ENCODE measurements around the gene PCDHA9. TPM values are rescaled to one million over a fixed set of nuclear protein-coding genes. Genes with fewer than 3 reads are reported as not detected.
A peak's percentile ranks its signal among the peaks of the same experiment; 100 is the strongest.
"Not testable (repeated sequence)": the region's sequence is repeated elsewhere in the genome, so short reads cannot be mapped to it uniquely, and the experiment has no call there.

Gene PCDHA9, protein sequence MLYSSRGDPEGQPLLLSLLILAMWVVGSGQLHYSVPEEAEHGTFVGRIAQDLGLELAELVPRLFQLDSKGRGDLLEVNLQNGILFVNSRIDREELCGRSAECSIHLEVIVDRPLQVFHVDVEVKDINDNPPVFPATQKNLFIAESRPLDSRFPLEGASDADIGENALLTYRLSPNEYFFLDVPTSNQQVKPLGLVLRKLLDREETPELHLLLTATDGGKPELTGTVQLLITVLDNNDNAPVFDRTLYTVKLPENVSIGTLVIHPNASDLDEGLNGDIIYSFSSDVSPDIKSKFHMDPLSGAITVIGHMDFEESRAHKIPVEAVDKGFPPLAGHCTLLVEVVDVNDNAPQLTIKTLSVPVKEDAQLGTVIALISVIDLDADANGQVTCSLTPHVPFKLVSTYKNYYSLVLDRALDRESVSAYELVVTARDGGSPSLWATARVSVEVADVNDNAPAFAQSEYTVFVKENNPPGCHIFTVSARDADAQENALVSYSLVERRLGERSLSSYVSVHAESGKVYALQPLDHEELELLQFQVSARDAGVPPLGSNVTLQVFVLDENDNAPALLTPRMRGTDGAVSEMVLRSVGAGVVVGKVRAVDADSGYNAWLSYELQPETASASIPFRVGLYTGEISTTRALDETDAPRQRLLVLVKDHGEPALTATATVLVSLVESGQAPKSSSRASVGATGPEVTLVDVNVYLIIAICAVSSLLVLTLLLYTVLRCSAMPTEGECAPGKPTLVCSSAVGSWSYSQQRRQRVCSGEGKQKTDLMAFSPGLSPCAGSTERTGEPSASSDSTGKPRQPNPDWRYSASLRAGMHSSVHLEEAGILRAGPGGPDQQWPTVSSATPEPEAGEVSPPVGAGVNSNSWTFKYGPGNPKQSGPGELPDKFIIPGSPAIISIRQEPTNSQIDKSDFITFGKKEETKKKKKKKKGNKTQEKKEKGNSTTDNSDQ
- total RNA-seq = under 1 TPM in 7 of 9 donors, not detected in 2; 0.04 to 0.39 (median 0.18) TPM
- not detected for polyA plus RNA-seq
- long read RNA-seq, donor 1 = 0 reads
- long read RNA-seq, donor 2 = 0 reads
- long read RNA-seq, donor 3 = 0 reads
- long read RNA-seq, donor 4 = 0 reads
- long read RNA-seq, donor 5 = 0 reads
- long read RNA-seq, donor 6 = 0 reads
- long read RNA-seq, donor 7 = 0 reads
- long read RNA-seq, donor 8 = 0 reads
- long read RNA-seq, donor 9 = 0 reads
- long read RNA-seq, donor 10 = 0 reads

DNA sequence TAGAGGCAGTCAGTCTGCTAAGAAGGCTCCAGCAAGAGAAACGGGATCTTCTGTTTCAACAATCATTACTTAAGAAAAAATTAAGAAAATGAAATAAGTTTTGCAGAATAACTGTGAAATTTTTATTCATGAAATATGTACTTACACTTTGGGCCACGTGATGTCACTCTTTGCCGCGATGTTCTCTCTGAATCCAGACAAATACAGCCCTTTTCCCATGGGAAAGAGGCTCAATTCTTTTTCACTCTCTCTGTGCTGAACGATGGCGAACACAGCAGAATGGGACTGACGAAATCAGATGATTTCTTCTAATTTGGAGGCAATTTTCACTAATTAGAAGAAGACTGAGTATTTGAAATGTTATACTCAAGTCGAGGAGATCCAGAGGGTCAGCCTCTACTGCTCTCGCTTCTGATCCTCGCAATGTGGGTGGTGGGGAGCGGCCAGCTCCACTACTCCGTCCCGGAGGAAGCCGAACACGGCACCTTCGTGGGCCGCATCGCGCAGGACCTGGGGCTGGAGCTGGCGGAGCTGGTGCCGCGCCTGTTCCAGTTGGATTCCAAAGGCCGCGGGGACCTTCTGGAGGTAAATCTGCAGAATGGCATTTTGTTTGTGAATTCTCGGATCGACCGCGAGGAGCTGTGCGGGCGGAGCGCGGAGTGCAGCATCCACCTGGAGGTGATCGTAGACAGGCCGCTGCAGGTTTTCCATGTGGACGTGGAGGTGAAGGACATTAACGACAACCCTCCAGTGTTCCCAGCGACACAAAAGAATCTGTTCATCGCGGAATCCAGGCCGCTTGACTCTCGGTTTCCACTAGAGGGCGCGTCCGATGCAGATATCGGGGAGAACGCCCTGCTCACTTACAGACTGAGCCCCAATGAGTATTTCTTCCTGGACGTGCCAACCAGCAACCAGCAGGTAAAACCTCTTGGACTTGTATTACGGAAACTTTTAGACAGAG, at the start of gene PCDHA9:
TSS of gene PCDHA9 (plus strand) at position 244 of the 964 bp plus-strand sequence. CDS start at position 358, 114 bp downstream.
- H3K4me1 ChIP-seq (replicated peaks in 1 of 2); H3K4me3 ChIP-seq; H3K27me3 ChIP-seq; H3K27ac ChIP-seq; intact Hi-C loops (cut with DNase I); DNase-seq; H3K36me3 ChIP-seq (replicated peaks in 1 of 2): not testable (repeated sequence)
- H3K9me3 ChIP-seq (replicated peaks in 1 of 3) = peaks cover 0 to 16% (median 0%) of the 10 kb centered on the region in 3 donors
- WGBS, 4 donors = 12 to 27% (median 15%) methylated on average over 15 to 46 of the region's 48 CpGs; no CpG with 5 or more reads in 1 of the 4 donors

DNA sequence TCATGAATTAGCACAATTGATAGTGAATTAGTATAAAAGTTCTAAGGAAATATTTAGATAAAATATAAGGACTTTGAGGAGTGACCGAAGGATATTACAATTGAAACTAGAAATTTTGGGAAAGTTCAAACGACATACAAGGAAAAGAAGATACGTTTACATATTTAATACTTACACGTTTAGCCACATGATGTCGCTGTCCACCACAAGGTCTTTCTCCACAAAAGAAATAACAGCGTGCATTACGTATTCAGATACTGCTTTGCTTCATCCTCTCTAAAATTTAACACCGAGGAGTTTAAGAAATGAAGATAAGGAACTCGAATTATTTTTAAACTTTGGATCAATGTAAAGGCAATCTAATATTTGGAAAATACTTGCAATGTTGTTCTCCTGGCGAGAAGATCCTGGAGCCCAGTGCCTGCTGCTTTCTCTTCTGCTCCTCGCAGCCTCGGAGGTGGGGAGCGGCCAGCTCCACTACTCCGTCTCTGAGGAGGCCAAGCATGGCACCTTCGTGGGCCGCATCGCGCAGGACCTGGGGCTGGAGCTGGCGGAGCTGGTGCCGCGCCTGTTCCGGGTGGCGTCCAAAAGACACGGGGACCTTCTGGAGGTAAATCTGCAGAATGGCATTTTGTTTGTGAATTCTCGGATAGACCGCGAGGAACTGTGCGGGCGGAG, 47.2 kb upstream of the PCDHA9 start, which contains the start of gene PCDHA3:
TSS of gene PCDHA3 (plus strand) at position 242 of the 678 bp plus-strand sequence.
- Histone ChIP-seq H3K9me3 (replicated peaks in 1 of 3) (peaks cover 3 to 17% (median 13%) of the 10 kb centered on the region in 3 donors), H3K27ac (no peak within 1 kb of the TSS), H3K4me1 (replicated peaks in 1 of 2) (no peaks in the 10 kb centered on the region), H3K4me3 (peak within 1 kb of the TSS in 1 of 4 donors; percentile 1), H3K36me3 (replicated peaks in 1 of 2) (no peaks in the 10 kb centered on the region), H3K27me3 (no peaks in the 10 kb centered on the region)
- WGBS, 4 donors = 12 to 20% (median 14%) methylated on average over 13 to 29 of the region's 29 CpGs
- intact Hi-C loops (cut with DNase I) = no loop called here
- no peak for DNase-seq
- TF ChIP-seq POLR2A (IDR thresholded peaks at IDR 0.05) = no peak
- TF ChIP-seq, protein P1, sequence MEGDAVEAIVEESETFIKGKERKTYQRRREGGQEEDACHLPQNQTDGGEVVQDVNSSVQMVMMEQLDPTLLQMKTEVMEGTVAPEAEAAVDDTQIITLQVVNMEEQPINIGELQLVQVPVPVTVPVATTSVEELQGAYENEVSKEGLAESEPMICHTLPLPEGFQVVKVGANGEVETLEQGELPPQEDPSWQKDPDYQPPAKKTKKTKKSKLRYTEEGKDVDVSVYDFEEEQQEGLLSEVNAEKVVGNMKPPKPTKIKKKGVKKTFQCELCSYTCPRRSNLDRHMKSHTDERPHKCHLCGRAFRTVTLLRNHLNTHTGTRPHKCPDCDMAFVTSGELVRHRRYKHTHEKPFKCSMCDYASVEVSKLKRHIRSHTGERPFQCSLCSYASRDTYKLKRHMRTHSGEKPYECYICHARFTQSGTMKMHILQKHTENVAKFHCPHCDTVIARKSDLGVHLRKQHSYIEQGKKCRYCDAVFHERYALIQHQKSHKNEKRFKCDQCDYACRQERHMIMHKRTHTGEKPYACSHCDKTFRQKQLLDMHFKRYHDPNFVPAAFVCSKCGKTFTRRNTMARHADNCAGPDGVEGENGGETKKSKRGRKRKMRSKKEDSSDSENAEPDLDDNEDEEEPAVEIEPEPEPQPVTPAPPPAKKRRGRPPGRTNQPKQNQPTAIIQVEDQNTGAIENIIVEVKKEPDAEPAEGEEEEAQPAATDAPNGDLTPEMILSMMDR (IDR thresholded peaks at IDR 0.05) = no peak

DNA sequence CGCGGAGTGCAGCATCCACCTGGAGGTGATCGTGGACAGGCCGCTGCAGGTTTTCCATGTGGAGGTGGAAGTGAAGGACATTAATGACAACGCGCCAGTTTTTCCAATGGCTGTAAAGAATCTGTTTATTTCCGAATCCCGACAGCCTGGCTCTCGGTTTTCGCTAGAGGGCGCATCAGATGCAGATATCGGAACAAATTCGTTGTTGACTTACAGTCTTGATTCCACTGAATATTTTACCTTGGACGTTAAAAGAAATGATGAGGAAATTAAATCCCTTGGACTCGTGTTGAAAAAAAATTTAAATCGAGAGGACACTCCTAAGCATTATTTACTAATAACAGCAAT, 46.7 kb upstream of the PCDHA9 start:
- intact Hi-C loops (cut with DNase I) = no loop called here
- H3K27me3 ChIP-seq = no peaks in the 10 kb centered on the region
- DNase-seq = no peak

DNA sequence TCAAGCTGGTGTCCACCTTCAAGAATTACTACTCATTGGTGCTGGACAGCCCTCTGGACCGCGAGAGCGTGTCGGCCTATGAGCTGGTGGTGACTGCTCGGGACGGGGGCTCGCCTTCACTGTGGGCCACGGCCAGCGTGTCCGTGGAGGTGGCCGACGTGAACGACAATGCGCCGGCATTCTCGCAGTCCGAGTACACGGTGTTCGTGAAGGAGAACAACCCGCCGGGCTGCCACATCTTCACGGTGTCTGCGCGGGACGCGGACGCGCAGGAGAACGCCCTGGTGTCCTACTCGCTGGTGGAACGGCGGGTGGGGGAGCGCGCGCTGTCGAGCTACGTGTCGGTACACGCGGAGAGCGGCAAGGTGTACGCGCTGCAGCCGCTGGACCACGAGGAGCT, 45.8 kb upstream of the PCDHA9 start:
- H3K27ac ChIP-seq; H3K27me3 ChIP-seq; intact Hi-C loops (cut with DNase I); H3K4me1 ChIP-seq (replicated peaks in 1 of 2); DNase-seq; H3K4me3 ChIP-seq; H3K36me3 ChIP-seq (replicated peaks in 1 of 2): not testable (repeated sequence)
- peaks cover 0 to 17% (median 3%) of the 10 kb centered on the region in 3 donors for H3K9me3 ChIP-seq (replicated peaks in 1 of 3)
- WGBS, 4 donors = 32 to 66% (median 39%) methylated on average over 5 to 45 of the region's 45 CpGs

More for the DNA sequence above, 46.7 kb upstream of the PCDHA9 start:
- Histone ChIP-seq H3K27ac (no peak overlapping the region), H3K4me3 (peak overlapping the region in 1 of 4 donors; percentile 1), H3K9me3 (replicated peaks in 1 of 3) (peaks cover 3 to 17% (median 8%) of the 10 kb centered on the region in 3 donors), H3K4me1 (replicated peaks in 1 of 2) (no peaks in the 10 kb centered on the region), H3K36me3 (replicated peaks in 1 of 2) (no peaks in the 10 kb centered on the region)
- 8 to 26% (median 14%) methylated on average over 12 to 16 of the region's 16 CpGs for WGBS, 4 donors
- TF ChIP-seq POLR2A (IDR thresholded peaks at IDR 0.05) = no peak
